GM21723 (cell line): ENCODE results near the gene DESI1.
"Not testable (repeated sequence)": the region's sequence is repeated elsewhere in the genome, so short reads cannot be mapped to it uniquely, and the experiment has no call there.

ENCODE experiments used
- ATAC-seq: cut with Tn5 transposase; IDR thresholded peaks from one replicate; pipeline ENCODE4 v1.9.1; 2021; ENCODE audit warnings: mild to moderate bottlenecking, moderate library complexity; ENCODE audit not compliant: unreplicated experiment

The DESI1 gene

DNA sequence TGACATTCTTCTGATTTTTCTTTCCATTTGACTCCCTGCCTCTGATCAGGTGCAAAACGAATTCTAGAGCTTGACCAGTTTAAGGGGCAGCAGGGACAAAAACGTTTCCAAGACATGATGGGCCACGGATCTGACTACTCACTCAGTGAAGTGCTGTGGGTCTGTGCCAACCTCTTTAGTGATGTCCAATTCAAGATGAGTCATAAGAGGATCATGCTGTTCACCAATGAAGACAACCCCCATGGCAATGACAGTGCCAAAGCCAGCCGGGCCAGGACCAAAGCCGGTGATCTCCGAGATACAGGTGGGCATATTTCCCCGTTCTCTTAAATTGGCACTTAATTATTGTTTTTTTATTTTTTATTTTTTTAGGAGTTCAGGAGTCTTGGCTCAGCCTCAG, 15.6 kb upstream of the DESI1 start:
- no peak for ATAC-seq

DNA sequence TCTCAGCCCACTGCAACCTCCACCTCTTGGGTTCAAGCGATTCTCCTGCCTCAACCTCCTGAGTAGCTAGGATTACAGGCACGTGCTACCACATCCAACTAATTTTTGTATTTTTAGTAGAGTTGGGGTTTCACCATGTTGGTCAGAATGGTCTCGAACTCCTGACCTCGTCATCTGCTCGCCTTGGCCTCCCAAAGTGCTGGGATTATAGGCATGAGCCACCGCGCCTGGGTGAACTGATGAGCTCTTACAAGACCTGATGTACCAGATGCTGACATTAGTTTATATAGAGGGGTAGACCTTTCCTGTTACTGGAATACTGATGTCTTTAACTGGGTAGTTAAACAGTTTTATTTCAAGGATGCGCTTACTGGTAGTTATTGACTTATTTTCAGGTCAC, 13.8 kb upstream of the DESI1 start:
- ATAC-seq, result not testable (repeated sequence)

DNA sequence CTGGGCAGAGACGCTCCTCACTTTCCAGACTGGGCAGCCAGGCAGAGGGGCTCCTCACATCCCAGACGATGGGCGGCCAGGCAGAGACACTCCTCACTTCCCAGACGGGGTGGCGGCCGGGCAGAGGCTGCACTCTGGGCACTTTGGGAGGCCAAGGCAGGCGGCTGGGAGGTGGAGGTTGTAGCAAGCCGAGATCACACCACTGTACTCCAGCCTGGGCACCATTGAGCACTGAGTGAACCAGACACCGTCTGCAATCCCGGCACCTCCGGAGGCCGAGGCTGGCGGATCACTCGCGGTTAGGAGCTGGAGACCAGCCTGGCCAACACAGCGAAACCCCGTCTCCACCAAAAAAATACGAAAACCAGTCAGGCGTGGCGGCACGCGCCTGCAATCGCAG, 10.8 kb upstream of the DESI1 start:
- not testable (repeated sequence) for ATAC-seq

DNA sequence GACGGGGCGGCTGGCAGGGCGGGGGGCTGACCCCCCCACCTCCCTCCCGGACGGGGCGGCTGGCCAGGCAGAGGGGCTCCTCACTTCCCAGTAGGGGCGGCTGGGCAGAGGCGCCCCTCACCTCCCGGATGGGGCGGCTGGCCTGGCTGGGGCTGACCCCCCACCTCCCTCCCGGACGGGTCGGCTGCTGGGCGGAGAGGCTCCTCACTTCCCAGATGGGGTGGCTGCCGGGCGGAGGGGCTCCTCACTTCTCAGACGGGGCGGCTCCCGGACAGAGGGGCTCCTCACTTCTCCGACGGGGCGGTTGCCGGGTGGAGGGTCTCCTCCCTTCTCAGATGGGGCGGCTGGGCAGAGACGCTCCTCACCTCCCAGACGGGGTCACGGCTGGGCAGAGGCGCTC, 10.3 kb upstream of the DESI1 start:
- ATAC-seq, result not testable (repeated sequence)

DNA sequence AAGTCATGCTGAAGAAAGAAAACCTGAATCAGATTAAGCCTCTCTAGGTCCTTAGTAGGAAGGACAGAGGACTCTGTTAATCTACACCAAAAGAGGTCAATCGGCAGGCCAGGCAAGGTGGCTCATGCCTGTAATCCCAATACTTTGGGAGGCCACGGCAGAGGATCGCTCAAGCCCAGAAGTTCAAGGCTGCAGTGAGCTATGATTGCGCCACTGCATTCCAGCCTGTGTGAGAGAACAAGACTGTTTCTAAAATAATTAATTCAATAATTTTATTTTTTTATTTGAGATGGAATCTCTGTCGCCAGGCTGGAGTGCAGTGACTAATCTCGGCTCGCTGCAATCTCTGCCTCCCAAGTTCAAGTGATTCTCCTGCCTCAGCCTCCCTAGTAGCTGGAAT, 4.7 kb upstream of the DESI1 start:
- ATAC-seq, result no peak

DNA sequence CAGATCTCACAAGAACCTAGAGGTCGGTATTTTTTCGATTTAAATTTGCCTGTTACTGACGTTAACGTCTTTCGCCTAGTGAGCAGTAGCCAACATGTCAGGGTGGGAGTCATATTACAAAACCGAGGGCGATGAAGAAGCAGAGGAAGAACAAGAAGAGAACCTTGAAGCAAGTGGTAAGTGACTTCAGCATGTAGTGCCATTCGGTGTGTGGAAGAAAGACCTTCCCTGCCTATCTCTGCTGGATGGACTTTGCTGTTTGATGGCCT, 1.0 kb upstream of the DESI1 start:
- ATAC-seq, result no peak

DNA sequence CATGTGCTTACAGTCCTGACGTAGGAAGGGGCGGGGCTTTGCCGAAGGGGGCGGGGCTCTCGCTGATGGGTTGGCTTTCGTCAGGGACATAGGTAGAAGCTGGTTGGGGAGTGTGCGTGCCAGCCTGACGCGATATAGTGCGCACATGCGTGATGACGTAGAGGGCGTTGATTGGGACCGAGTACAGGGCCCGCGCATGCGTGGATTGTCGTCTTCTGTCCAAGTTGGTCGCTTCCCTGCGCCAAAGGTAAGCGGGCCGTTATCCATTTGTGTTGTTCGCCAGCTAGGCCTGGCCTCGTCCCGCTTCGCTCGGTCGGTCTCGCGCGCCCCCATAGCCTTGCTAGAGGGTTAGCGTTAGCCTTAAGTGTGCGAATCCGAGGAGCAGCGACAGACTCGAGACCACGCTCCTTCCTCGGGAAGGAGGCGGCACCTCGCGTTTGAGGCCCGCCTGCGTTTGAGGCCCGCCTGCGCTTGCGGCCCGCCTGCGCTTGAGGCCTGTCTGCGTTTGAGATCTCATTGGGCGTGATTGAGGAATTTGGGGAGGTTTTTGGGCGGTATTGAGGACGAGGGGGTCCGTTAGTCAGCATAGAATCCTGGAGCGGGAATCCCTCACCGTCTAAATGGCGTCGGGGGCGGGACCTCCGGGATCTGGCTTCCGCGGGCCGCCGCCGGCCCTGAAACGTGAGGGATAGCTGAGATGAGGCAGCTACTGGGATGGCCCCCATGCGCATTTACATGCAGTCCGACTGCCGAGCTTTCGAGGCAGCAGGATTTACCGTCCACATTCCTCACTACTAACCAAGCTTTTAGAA, 462 bp upstream of the DESI1 start, which contains the start of gene XRCC6:
XRCC6 (plus strand) TSS at position 197 of the 812 bp plus-strand sequence. CDS start 710 bp downstream, outside the sequence.
- ATAC-seq, result peak; percentile 72

DNA sequence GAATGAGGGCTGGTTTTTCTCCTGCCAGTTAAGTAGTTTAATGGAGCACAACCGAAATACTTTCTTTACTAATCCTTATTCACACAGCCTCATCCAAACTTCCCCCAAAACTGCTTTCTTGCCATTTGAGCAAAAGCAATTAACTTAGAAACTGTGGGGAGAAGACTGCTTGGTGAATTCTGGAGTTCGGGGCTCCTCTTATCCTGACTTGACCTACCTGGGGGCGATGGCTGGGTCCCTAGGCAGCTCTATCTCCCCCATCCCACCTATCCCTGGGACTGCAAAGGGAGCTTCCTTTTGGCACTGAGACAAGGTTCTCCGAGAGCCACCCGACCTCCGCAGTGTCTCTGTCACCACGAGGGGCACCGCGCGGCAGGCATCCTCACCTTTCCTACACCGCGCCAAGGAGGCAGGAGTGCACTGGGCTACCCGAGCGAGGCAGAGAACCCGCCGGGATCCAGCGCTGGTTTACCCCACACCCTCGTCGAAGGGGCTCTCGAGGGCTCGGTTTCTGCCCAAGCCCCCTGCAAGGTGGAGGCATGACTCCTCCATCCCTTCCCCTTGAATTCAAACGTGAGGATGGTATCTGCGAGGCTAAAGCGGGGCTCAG, 759 bp downstream of the DESI1 start:
- ATAC-seq, result peak; percentile 26

DNA sequence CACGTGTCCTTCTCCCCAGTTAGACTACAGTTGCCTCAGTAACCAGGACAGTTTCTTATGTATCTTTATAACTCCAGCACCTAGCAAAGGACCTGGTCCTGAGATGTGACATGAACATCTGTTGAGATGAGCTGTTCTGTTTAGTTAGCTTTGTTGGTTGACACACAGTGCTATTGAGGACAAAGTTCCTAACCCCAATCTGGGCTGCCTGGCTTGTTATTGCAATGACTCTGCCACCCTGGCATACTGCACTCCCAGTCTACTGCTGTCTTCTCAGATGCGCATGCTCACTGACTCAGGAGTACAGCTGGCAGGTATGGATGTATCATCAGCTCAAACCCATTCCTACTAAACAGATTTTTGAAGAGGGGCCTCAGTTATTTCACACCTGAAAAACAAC, 7.4 kb downstream of the DESI1 start:
- ATAC-seq, result no peak

DNA sequence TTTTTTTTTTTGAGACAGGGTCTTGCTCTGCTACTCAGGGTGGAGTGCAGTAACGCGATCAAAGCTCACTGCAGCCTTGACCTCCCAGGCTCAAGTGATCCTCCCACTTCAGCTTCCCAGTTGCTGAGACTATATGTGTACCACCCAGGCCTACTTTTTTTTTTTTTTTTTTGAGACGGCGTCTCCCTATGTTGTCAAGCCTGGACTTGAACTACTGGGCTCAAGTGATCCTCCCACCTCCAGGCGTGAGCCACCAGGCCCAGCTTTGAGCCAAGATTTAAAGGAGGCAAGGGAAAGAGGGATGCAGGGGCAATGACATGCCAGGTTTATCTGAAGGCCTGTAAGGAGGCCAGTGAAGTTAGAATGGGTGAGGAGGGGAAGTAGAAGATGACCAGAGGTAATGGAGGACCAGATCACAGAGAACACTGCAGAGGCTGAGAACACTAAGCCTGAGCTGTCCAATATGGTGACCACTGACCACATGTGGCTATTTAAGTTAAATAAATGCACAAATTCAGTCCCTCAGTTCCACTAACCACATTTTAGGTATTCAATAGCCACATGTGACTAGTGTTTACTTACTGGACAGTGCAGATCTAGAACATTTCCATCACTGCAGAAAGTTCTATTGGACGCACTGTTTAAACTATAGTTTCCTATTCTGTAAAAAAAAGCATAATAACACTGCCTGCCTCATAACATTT, 8.1 kb downstream of the DESI1 start:
- ATAC-seq, result no peak

DNA sequence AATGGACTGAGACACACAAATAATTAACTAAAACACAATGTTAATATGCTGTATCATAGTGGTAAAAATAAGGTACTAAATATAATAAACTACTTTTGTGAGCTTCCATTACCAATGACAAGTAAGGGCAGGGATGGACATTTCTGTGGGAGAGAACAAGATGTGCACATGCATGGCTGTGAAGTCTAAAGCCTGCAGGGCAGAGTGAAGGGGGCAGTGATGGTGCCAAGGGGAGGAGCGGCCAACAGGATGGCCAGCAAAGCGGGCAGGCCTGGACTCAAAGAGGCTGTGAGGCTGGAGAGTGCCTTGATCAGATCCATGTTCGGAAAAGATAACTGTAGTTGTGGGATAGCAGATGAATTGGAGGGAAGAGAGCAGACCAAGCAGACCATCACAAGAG, 12.5 kb downstream of the DESI1 start:
- ATAC-seq, result no peak

DNA sequence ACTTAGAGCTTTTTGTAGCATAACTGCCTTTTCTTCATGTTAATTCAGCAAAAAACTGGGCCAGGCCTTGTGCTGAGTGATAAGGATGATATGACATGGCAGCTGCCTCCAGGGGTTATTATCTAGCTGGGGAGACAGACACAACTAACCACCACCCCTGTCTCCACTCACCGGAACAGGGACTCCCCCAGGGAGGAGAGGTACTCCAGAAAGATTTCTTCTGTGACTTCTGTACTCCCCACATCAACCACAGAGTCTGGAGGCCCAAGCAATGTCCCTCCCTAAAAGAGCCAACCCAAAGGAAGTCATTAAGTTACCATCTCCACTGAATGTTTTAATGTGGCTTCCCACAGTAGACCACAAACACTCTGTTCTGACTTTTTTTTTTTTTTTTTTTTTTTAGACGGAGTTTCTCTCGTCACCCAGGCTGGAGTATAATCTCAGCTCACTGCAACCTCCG, 16.9 kb downstream of the DESI1 start:
- peak; percentile 73 for ATAC-seq

DNA sequence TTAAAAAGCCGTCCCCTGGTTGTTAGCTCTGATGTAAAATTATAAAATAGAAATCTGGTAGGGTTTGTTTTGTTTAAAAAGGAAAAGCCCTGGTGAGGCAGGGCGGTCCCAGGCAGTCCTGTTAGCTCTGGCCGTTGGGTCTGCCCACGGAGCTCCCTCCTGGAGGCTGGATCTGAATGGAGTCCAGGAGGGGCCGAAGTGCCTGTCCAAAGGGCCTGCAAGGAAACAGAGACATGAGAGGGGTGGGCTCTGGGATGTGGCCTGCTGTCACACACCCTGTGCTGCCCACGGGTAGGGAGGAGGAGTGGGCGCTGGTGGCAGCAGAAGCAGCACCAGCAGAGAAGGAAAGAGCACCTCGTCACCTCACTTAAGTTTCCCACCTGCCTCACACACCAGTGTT, 19.9 kb downstream of the DESI1 start:
- no peak for ATAC-seq

DNA sequence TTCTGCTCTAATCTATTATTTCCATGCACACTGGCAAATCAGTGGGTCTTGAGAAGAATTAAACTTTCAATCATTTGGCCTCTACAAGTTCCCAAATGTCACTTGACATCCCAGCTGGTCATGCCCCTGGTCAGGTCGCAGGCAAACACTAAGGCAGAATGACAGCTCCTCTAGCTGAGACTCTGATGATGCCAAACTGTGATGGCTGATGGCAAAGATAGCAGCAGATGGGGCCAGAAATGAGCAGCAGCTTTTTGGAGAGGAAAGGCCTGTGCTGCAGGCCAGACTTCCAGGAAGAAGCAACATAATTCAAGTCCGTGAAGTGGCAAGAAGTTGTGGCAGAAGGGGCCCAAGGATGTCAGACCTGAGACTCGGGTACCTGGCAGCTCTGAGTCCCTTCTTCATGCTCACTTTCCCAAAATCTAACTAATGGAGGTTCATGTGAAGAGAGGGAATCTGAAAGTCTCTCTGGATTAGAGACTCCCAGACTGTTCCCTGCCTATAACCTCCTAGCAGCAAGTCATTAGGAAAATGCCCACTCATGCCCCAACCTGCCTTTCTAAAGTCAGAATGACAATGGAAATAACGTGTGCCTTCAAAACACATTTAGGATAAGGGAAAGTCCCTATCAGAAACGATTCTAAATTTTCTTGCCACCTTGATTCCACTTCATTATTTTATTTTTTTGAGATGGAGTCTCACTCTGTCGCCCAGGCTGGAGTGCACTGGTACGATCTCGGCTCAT, 21.8 kb downstream of the DESI1 start:
- ATAC-seq, result no peak

DNA sequence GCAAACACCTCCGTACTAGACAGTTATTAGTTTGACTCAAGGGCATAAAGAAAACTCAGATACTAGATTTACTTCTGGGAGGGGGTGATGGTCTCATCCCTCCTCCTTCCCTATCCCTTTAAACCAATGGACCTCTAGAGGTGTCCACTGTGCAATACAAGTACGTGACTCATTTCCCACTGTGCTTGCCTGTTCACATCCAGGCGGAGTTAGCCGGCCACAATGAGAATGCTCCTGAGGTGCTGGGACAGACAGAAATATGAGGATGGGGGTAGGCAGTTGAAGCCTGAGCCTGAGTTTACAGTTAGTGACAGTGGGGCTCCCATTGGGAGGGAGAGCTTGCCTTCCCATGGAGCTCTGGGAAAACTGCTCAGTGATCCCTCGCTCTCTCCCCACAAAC, 22.8 kb downstream of the DESI1 start:
- ATAC-seq, result no peak

DNA sequence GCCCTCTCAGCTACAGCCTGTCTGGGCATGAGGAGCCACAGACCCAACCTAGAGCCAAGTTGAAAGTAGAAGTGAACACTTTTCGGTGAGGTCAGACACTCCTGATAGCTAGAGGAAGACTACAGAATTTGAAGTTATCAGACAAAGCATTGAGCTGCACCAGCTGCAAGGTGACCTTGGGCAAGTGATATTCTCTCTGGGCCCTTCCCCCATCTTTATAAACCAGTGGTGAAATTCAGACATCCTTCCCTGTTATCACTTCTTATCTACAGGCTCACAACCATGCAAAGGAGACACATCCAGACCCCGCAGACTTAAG, 23.2 kb downstream of the DESI1 start:
- no peak for ATAC-seq

DNA sequence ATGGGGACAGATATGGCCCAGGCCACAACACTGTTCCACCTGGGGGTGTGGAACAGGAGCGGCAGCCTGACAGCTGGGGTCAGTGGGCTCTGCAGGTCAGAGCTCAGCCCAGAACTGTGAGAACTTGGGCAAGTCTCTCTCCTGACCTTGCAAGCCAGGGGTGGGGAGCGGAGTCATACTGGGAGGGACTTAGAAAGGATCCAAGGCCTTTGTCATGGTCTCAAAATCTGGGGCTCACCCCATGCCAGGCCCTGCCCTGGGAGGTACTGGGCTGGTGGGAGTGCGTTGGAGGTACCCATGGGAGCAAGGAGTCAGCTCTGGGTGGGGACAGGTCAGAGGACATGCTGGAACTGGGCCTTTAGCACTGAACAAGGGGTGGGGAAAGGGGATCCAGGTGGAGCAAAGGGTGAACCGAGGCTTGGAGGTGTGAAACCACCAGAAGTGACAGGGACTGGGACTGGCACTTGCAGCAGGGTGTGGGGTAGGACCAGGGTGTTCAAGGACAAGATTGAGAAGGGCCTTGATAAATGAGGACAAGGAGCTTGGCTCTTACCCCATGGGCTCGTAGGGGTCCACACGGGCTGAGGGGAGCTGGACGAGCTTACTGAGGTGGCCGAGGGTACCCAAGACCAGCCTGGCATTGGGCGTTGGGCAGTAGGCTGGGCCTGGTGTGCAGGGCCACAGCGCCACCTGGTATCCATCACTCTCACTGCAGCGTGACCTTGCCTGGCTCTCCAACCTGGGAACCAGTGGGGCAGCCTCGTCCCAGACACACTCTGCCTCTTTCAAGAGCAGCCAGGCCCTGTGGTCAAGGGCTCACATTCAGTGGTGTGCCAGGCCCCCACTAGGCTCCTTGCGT, 23.8 kb downstream of the DESI1 start:
- no peak for ATAC-seq

DNA sequence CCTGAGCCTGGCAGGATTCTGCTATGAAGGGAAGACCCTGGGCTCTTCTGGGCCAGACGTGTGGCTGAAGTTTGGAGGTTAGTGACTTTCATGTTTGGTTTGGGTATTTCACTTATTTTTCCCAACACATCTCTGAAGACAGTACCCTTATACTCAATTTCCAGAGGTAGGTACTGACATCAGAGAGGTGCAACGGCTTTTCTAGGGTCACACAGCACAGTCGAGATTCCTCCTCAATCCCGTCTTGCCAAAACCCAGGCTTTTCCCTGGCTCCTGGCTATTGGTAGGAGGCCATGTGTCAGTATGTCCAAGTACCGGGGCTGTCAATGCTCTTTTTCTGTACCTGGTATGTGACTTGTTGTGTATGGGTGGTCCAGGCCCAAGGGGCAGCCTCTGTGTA, 25.1 kb downstream of the DESI1 start:
- ATAC-seq, result no peak

DNA sequence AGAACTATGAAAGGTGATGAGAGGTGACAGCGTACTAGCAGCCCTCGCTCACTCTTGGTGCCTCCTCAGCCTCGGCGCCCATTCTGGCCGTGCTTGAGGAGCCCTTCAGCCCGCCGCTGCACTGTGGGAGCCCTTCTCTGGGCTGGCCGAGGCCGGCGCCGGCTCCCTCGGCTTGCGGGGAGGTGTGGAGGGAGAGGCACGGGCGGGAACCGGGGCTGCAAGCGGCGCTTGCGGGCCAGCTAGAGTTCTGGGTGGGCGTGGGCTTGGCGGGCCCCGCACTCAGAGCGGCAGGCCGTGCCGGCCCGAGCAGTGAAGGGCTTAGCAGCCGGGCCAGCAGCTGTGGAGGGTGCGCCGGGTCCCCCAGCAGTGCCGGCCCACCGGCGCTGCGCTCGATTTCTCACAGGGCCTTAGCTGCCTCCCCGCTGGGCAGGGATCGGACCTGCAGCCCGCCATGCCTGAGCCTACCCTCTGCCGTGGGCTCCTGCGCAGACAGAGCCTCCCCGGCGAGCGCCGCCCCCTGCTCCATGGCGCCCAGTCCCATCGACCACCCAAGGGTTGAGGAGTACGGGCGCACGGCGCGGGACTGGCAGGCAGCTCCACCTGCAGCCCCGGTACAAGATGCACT, 27.4 kb downstream of the DESI1 start:
- ATAC-seq, result not testable (repeated sequence)
